Cardiac septum (tissue), 1 donor: ENCODE results near the gene SPDYE5. TPM values are rescaled to one million over a fixed set of nuclear protein-coding genes. Genes with fewer than 3 reads are reported as not detected.

Experiments
- DNase-seq: peaks from one replicate; pipeline ENCODE4 v3.0.0-alpha.2; 2020; ENCODE audit warnings: low spot score
- intact Hi-C: fragments of 100-400 bp; cut with DNase I; formaldehyde crosslinking; loops from one replicate; pipeline ENCODE4 v1.14.0; 2022
- total RNA-seq: library from RNA; stranded (reverse); fragmentation: NEBNext Ultra II Directional; extraction: Animal tissue kit (Norgen Biotek cat#: 25700); gene quantifications from one replicate; pipeline ENCODE4 v1.2.1, GENCODE V29; 2021
- donor health status: DM: no; HTN: no; CAD: no.

Gene SPDYE5
- total RNA-seq, 1 donor from 2014 or later, result not detected

DNA sequence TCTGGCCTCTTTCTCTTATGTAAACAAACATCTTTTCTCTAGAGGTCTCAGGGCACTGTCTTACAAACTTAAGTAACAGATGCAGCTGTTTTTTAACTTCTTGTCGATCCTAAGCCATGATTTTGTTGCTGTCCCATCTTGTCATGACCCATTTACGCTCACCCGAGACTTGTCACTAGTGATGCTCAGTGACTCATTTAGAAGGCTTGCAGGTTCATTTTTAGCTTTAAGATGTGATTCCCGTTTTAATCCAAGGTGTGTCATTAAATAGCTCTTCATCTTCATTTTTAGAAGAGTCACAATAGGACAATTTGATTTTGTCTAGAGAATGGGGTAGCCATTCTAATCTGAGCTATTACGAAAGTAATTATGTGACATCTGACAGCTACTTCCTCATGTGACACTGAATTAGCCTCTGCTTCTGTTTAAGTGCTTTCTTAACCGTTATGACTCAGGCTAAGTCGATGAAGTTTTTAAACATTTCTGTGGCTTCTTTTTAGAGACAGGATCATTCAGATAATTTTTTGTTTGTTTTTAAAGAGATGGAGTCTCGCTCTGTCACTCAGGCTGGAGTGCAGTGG is 42.7 kb downstream of the SPDYE5 start:
- no peak for DNase-seq
- intact Hi-C loops, result loop anchor here (5.0 to 10.0 kb wide), 2 partner anchors 90 to 227 kb away; no protein-coding TSS in a partner anchor

DNA sequence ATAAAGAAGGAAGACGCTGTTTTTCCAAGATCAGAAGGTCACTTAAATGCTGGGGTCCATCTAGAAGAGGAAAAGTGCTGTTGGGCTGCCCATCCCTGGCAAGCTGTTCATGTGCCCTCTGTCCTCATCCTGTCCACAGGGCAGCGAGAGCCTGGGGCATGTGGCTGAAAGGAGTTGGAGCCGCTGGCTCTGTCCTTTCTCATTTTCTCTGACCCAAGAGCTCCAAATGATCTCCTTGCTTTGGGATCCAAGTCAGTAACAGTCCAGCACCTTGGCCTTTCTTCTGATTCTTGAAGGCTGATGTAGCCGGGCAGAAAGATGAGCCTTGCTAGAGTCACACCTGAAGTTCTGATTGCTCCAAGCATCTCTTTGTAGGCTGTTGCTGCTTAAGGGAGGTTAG is 44.4 kb downstream of the SPDYE5 start:
- no peak for DNase-seq
- intact Hi-C loops, result loop anchor here (5.0 to 10.0 kb wide), 2 partner anchors 88 to 226 kb away; no protein-coding TSS in a partner anchor

DNA sequence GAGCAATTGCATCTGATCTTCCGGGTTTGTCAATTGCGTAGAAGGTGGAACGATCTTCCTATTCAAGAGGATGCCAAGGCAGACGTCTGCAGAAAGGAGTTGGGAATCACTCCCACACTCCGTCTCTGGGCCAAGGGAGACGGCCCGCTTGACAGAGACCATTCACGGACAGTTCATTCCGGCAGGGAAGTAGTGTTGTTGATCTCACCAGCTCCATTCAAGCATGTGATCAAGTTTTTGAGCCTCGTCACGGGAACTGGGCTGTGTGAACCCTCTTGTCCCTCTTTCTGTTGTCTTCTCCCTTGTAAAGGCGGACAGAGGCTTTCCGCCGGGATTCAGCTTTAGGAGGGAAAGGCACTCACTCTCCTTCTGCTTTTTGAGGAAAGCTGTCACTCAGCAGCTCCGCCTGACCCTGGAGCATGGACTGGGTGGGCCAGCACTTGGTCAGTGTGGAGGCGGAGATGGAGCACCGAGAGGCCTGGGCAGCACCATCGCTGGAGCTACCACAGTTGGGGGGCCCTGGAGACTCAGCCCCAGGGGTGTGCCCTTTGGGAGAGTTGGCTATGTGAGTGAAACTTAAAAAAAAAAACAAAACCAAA is 44.9 kb downstream of the SPDYE5 start:
- intact Hi-C loops, result loop anchor here (5.0 to 10.0 kb wide), 2 partner anchors 88 to 225 kb away; no protein-coding TSS in a partner anchor

DNA sequence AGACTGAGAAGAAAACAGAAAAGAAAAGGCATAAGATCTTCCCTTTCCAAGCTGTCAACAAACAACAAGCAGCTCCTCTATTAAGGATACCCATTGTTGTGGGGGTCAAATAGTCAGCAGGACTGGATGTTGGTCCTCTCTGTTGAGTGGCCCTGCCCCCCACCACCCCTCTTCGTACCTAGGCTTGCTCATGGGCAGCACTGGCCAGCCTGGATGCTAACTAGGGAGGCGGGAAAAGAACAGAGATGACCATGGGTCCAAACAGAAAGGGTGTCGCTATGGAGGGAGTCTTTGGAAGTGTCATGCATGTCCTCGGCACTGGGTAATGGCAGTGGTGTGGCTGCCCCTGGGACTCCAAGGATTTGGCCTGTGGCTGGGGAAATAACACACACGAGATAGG is 45.6 kb downstream of the SPDYE5 start:
- DNase-seq, result no peak
- intact Hi-C loops, result loop anchor here (5.0 to 10.0 kb wide), 2 partner anchors 87 to 225 kb away; no protein-coding TSS in a partner anchor

More for the DNA sequence above, 44.9 kb downstream of the SPDYE5 start:
- no peak for DNase-seq

DNA sequence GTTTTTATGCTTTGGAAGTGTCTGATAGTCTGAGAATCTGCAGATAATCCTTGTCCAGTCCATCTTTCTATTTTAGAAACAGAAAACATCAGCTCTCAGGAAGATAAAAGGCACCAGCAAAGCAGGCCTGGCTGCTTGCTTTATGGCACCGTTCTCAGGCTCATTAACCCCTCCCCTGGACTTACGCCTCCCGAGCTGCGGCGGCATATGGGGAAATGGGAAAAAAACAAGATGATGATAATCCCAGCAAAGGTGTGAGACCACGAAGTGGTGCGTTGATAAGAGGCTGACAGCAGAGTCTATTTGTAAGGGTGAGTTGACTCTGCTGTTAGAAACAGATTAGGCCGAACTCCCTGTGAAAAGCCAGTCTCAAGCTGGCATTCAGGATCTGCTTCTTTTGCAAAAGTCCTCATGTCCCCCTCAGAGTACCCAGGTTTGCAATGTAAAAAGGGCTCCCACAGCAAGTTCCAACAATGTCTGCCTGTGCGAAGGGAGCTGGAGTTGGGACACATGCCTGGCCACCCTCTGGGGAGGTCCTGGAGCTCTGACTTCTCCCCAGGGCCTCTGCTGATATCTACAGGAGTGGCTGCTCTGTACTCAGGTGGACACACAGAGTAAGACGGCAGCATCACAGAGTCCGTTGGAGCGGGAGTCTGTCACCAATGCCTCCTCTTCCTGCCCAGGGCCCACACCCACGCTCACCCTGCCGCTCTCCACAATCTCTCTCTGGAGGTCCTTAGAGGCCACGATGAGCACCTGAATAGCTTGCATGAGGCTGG is 54.3 kb downstream of the SPDYE5 start:
- intact Hi-C loops, result no loop called here
- DNase-seq, result peak; percentile 10

Other genes with a start within 250 kb of the SPDYE5 start
- gene TRIM73, start 96.7 kb upstream of the SPDYE5 start, total RNA-seq, result 1.4 TPM
- gene POM121C, start 6.0 kb upstream of the SPDYE5 start, total RNA-seq, result 21.8 TPM
- 24.7 TPM for gene HIP1, start 246.6 kb downstream of the SPDYE5 start, total RNA-seq